HCT116 (cell line): ENCODE data around the gene LDHAL6B. TPM values are rescaled to one million over a fixed set of nuclear protein-coding genes. Genes with fewer than 3 reads are reported as not detected.

Experiments used
- ATAC-seq: fragments of 200-7000 bp; cut with Tn5 transposase; 2 replicates; pipeline ENCODE4 v1.9.1; 2020; ENCODE audit warnings: mild to moderate bottlenecking, moderate library complexity
- BruUV-seq: library from RNA; stranded (reverse); fragments of 400-500 nt; replicated peaks from 2 replicates; lab custom pipeline; 2021; lab: Mats Ljungman, UMichigan
- CTCF ChIA-PET: fragments of 300-600 bp; sonication (Branson Sonifier 250); formaldehyde crosslinking; loops from one replicate; lab custom pipeline; 2021; ENCODE audit warnings: antibody characterized with exemption; lab: Charles Lee
- POLR2A ChIA-PET: fragments of 300-600, 350-600 bp; sonication (Branson Sonifier 250); formaldehyde crosslinking; loops from one replicate; lab custom pipeline; 2021; ENCODE audit warnings: antibody characterized with exemption; lab: Charles Lee
- RAD21 ChIA-PET, 2 experiments: fragments of 300-600 bp; sonication (Branson Sonifier 250); formaldehyde crosslinking; loops; one replicate each; lab custom pipeline; 2023; ENCODE audit warnings: low total read pairs in 2 of 2; ENCODE audit not compliant: uncharacterized antibody in 2 of 2, unreplicated experiment in 2 of 2, low non-redundant PET in 1 of 2; lab: Charles Lee
- DNase-seq: peaks from one replicate; pipeline ENCODE4 v3.0.0-alpha.2; 2010; ENCODE audit warnings: low read depth, low spot score
- H2AFZ ChIP-seq: fragments of 200-600 bp; shearing (Covaris generic), sonication (generic); 2 replicates; pipeline ENCODE4 v1.6.1; 2017; ENCODE audit warnings: low read depth, mixed run types, mixed read lengths, antibody characterized with exemption, low read length; ENCODE audit not compliant: poor library complexity, severe bottlenecking
- H3K27ac ChIP-seq: 2 replicates; pipeline ENCODE4 v1.5.1; 2012; ENCODE audit warnings: low read depth, low read length
- H3K27me3 ChIP-seq: fragments of 200-600 bp; sonication (generic); 2 replicates; pipeline ENCODE4 v1.6.1; 2016; ENCODE audit warnings: mixed run types, low read length, mixed read lengths; ENCODE audit not compliant: insufficient read depth
- H3K36me3 ChIP-seq, 2 experiments: fragments of 200-500 bp in 1 of 2; fragments of 200-600 bp in 1 of 2; sonication (Bioruptor generic) in 1 of 2; sonication (generic) in 1 of 2; 2 replicates each; pipeline versions ENCODE4 v1.5.1 to v1.6.1; 2014 to 2016; ENCODE audit warnings: low read length in 2 of 2, inconsistent platforms in 1 of 2, mixed read lengths in 1 of 2, mixed run types in 1 of 2; ENCODE audit not compliant: insufficient read depth in 2 of 2, control insufficient read depth in 1 of 2
- H3K4me1 ChIP-seq, 2 experiments: fragments of 200-600 bp in 1 of 2; sonication (generic) in 1 of 2; 2 replicates each; pipeline versions ENCODE4 v1.5.1 to v1.6.1; 2012 to 2017; ENCODE audit warnings: low read length in 2 of 2, inconsistent platforms in 1 of 2, mild to moderate bottlenecking in 1 of 2, mixed read lengths in 1 of 2, mixed run types in 1 of 2, moderate library complexity in 1 of 2; ENCODE audit not compliant: insufficient read depth in 2 of 2, control insufficient read depth in 1 of 2
- H3K4me2 ChIP-seq: fragments of 200-600 bp; sonication (generic); 2 replicates; pipeline ENCODE4 v1.6.1; 2017; ENCODE audit warnings: mixed run types, low read length, mixed read lengths
- H3K4me3 ChIP-seq, 2 experiments: fragments of 200-600 bp in 1 of 2; sonication (generic) in 1 of 2; replicated peaks in 1 of 2; 2 replicates each; pipeline ENCODE4 v1.5.1; 2011 to 2016; ENCODE audit warnings: low read length in 2 of 2, control low read depth in 1 of 2, low read depth in 1 of 2, mild to moderate bottlenecking in 1 of 2, mixed read lengths in 1 of 2, mixed run types in 1 of 2
- H3K79me2 ChIP-seq: fragments of 200-600 bp; sonication (generic); 2 replicates; pipeline ENCODE4 v1.6.1; 2017; ENCODE audit warnings: mild to moderate bottlenecking, mixed run types, low read length, moderate library complexity, mixed read lengths; ENCODE audit not compliant: insufficient read depth
- H3K9ac ChIP-seq: fragments of 200-600 bp; sonication (generic); 2 replicates; pipeline ENCODE4 v1.6.1; 2016; ENCODE audit warnings: low read length, mixed read lengths
- H3K9me2 ChIP-seq: fragments of 200-600 bp; sonication (generic), shearing (Covaris generic); 2 replicates; pipeline ENCODE4 v1.6.1; 2017; ENCODE audit warnings: mixed run types, mild to moderate bottlenecking, moderate library complexity; ENCODE audit not compliant: insufficient read depth
- H3K9me3 ChIP-seq, 2 experiments: fragments of 200-500 bp in 1 of 2; fragments of 200-600 bp in 1 of 2; sonication (Bioruptor generic) in 1 of 2; sonication (generic) in 1 of 2; 2 replicates each; pipeline ENCODE4 v1.6.1; 2014 to 2017; ENCODE audit warnings: low read length in 2 of 2, mixed read lengths in 2 of 2, inconsistent platforms in 1 of 2, low read depth in 1 of 2, mild to moderate bottlenecking in 1 of 2, mixed run types in 1 of 2, moderate library complexity in 1 of 2; ENCODE audit not compliant: control insufficient read depth in 1 of 2, insufficient read depth in 1 of 2
- H4K20me1 ChIP-seq: fragments of 200-600 bp; sonication (generic), shearing (Covaris generic); 2 replicates; pipeline ENCODE4 v1.6.1; 2017; ENCODE audit warnings: mixed run types, mild to moderate bottlenecking, moderate library complexity; ENCODE audit not compliant: insufficient read depth
- EGR1 ChIP-seq: IDR thresholded peaks from 2 replicates; pipeline ENCODE4 v1.6.1; 2012; ENCODE audit warnings: low read depth
- EZH2 ChIP-seq: fragments of 200-600 bp; sonication (generic); IDR thresholded peaks from 2 replicates; pipeline ENCODE4 v1.6.1; 2017; ENCODE audit warnings: antibody characterized with exemption, mixed run types
- FOSL1 ChIP-seq: IDR thresholded peaks from 2 replicates; pipeline ENCODE4 v1.6.1; 2012; ENCODE audit warnings: low read depth
- JUND ChIP-seq: IDR thresholded peaks from 2 replicates; pipeline ENCODE4 v1.6.1; 2012
- POLR2AphosphoS5 ChIP-seq: IDR thresholded peaks from 2 replicates; pipeline ENCODE4 v1.6.1; 2011; ENCODE audit warnings: mild to moderate bottlenecking, low read depth, low read length, moderate library complexity
- SRF ChIP-seq: IDR thresholded peaks from 2 replicates; pipeline ENCODE4 v1.6.1; 2012; ENCODE audit warnings: low read depth
- ZFX ChIP-seq: fragments of 450-650 bp; IDR thresholded peaks from 2 replicates; pipeline ENCODE4 v1.6.1; 2017
- ZNF274 ChIP-seq: fragments of 200-500 bp; sonication (Bioruptor generic); IDR thresholded peaks from 2 replicates; pipeline ENCODE4 v1.6.1; 2014; ENCODE audit warnings: mild to moderate bottlenecking, low read depth, low read length, inconsistent platforms
- intact Hi-C: fragments of 100-400 bp; cut with micrococcal nuclease; formaldehyde crosslinking; loops from 2 replicates; pipeline ENCODE4 v1.10.0; 2022
- total RNA-seq: library from RNA; stranded (reverse); gene quantifications from one replicate; pipeline ENCODE4 v1.2.1, GENCODE V29; 2021; ENCODE audit not compliant: unreplicated experiment
- TF ChIP-seq, protein P1 (sequence below): IDR thresholded peaks from 2 replicates; pipeline ENCODE4 v1.6.1; 2012
- TF ChIP-seq, protein P2 (sequence below): IDR thresholded peaks from 2 replicates; pipeline ENCODE4 v1.6.1; 2011; ENCODE audit warnings: mild to moderate bottlenecking, low read length, moderate library complexity; ENCODE audit not compliant: insufficient replicate concordance; ENCODE audit errors: extremely low read depth
- TF ChIP-seq, protein P3 (sequence below), 3 experiments: fragments of 200-600 bp in 1 of 3; sonication (generic) in 1 of 3; IDR thresholded peaks in 2 of 3; conservative IDR thresholded peaks in 1 of 3; 2 replicates each; pipeline ENCODE4 v1.5.1; 2012 to 2017; ENCODE audit warnings: low read depth in 2 of 3, low read length in 2 of 3, antibody characterized with exemption in 1 of 3, borderline replicate concordance in 1 of 3, control low read depth in 1 of 3, mild to moderate bottlenecking in 1 of 3, mixed read lengths in 1 of 3, mixed run types in 1 of 3, moderate library complexity in 1 of 3; ENCODE audit not compliant: insufficient read depth in 1 of 3
- TF ChIP-seq, protein P4 (sequence below): IDR thresholded peaks from 2 replicates; pipeline ENCODE4 v1.6.1; 2012; ENCODE audit warnings: low read depth

LDHAL6B gene
- total RNA-seq, 1 experiment from 2014 or later = not detected

DNA sequence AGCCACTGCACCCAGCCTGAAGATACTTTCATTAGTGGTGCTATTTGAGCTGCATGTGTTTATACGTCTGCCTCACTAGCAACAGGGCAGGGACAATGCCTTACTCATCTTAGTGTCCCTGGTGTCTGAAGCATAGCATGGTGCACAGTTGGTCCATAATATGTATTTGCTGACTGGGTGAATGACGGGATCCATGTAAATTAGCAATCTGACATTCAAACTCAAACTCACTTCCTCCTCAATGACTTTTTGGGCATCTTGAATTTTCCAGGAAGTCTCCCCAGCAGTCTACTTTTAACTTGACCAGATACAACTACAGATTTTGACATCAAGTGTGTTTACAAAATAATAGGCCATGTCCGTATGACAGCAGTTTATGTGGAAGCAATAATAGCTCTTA is 3.0 kb upstream of the LDHAL6B start:
- Histone ChIP-seq H3K9me3 (no peaks in the 10 kb centered on the region), H2AFZ (no peak overlapping the region), H3K9ac (no peak overlapping the region), H3K4me3 (no peak overlapping the region), H3K4me1 (peaks cover 16 to 22% of the 10 kb centered on the region in 2 experiments), H3K27ac (no peak overlapping the region), H3K4me2 (no peak overlapping the region), H3K27me3 (no peaks in the 10 kb centered on the region), H3K79me2 (no peaks in the 10 kb centered on the region)
- ATAC-seq = no peak
- CTCF ChIA-PET = no interaction called here
- TF ChIP-seq ZFX = no peak
- no peak for TF ChIP-seq SRF
- no peak for TF ChIP-seq EGR1
- TF ChIP-seq POLR2AphosphoS5 = no peak
- TF ChIP-seq JUND = no peak
- TF ChIP-seq, protein P1, sequence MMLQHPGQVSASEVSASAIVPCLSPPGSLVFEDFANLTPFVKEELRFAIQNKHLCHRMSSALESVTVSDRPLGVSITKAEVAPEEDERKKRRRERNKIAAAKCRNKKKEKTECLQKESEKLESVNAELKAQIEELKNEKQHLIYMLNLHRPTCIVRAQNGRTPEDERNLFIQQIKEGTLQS = no peak
- TF ChIP-seq, protein P2, sequence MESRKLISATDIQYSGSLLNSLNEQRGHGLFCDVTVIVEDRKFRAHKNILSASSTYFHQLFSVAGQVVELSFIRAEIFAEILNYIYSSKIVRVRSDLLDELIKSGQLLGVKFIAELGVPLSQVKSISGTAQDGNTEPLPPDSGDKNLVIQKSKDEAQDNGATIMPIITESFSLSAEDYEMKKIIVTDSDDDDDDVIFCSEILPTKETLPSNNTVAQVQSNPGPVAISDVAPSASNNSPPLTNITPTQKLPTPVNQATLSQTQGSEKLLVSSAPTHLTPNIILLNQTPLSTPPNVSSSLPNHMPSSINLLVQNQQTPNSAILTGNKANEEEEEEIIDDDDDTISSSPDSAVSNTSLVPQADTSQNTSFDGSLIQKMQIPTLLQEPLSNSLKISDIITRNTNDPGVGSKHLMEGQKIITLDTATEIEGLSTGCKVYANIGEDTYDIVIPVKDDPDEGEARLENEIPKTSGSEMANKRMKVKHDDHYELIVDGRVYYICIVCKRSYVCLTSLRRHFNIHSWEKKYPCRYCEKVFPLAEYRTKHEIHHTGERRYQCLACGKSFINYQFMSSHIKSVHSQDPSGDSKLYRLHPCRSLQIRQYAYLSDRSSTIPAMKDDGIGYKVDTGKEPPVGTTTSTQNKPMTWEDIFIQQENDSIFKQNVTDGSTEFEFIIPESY = no peak
- no peak for TF ChIP-seq FOSL1
- no peak for TF ChIP-seq EZH2
- TF ChIP-seq, protein P3, sequence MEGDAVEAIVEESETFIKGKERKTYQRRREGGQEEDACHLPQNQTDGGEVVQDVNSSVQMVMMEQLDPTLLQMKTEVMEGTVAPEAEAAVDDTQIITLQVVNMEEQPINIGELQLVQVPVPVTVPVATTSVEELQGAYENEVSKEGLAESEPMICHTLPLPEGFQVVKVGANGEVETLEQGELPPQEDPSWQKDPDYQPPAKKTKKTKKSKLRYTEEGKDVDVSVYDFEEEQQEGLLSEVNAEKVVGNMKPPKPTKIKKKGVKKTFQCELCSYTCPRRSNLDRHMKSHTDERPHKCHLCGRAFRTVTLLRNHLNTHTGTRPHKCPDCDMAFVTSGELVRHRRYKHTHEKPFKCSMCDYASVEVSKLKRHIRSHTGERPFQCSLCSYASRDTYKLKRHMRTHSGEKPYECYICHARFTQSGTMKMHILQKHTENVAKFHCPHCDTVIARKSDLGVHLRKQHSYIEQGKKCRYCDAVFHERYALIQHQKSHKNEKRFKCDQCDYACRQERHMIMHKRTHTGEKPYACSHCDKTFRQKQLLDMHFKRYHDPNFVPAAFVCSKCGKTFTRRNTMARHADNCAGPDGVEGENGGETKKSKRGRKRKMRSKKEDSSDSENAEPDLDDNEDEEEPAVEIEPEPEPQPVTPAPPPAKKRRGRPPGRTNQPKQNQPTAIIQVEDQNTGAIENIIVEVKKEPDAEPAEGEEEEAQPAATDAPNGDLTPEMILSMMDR (IDR thresholded peaks at IDR 0.05 in 2 of 3, conservative IDR thresholded peaks at IDR 0.05 in 1 of 3; ENCODE audit: borderline replicate concordance in 1 of 3, insufficient read depth in 1 of 3, low read depth in 2 of 3, low read length in 2 of 3) = no peak
- TF ChIP-seq, protein P4, sequence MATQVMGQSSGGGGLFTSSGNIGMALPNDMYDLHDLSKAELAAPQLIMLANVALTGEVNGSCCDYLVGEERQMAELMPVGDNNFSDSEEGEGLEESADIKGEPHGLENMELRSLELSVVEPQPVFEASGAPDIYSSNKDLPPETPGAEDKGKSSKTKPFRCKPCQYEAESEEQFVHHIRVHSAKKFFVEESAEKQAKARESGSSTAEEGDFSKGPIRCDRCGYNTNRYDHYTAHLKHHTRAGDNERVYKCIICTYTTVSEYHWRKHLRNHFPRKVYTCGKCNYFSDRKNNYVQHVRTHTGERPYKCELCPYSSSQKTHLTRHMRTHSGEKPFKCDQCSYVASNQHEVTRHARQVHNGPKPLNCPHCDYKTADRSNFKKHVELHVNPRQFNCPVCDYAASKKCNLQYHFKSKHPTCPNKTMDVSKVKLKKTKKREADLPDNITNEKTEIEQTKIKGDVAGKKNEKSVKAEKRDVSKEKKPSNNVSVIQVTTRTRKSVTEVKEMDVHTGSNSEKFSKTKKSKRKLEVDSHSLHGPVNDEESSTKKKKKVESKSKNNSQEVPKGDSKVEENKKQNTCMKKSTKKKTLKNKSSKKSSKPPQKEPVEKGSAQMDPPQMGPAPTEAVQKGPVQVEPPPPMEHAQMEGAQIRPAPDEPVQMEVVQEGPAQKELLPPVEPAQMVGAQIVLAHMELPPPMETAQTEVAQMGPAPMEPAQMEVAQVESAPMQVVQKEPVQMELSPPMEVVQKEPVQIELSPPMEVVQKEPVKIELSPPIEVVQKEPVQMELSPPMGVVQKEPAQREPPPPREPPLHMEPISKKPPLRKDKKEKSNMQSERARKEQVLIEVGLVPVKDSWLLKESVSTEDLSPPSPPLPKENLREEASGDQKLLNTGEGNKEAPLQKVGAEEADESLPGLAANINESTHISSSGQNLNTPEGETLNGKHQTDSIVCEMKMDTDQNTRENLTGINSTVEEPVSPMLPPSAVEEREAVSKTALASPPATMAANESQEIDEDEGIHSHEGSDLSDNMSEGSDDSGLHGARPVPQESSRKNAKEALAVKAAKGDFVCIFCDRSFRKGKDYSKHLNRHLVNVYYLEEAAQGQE = no peak
- no peak for TF ChIP-seq ZNF274
- TF ChIP-seq, all 23 proteins: peak for 0
- Histone ChIP-seq H3K36me3 (peaks cover 11 to 21% of the 10 kb centered on the region in 2 experiments; a peak in 2 of 4 replicates), H4K20me1 (no peaks in the 10 kb centered on the region), H3K9me2 (no peaks in the 10 kb centered on the region)
- ChIA-PET POLR2A (no interaction called here), RAD21 (no interaction called here)
- BruUV-seq = no TSS peak
- intact Hi-C loops = no loop called here
- no peak for DNase-seq
